PFSK-1 (cell line): Measurements from ENCODE around the gene SLC9A9.

Experiments used
- POLR2AphosphoS5 ChIP-seq: IDR thresholded peaks from 2 replicates; pipeline ENCODE4 v1.6.1; 2012; ENCODE audit warnings: low read depth, mild to moderate bottlenecking, control low read depth, low read length, moderate library complexity
- SIN3A ChIP-seq: IDR thresholded peaks from 2 replicates; pipeline ENCODE4 v1.6.1; 2012; ENCODE audit warnings: mild to moderate bottlenecking, low read length, moderate library complexity, borderline replicate concordance; ENCODE audit not compliant: insufficient read depth
- TF ChIP-seq, protein P1 (sequence below), 2 experiments: IDR thresholded peaks; 2 replicates each; pipeline versions ENCODE4 v1.6.1 to v1.8.0; 2011 to 2012; ENCODE audit warnings: low read depth in 2 of 2, low read length in 2 of 2, control low read depth in 1 of 2, inconsistent platforms in 1 of 2, mild to moderate bottlenecking in 1 of 2, moderate library complexity in 1 of 2; ENCODE audit not compliant: insufficient read depth in 1 of 2

DNA sequence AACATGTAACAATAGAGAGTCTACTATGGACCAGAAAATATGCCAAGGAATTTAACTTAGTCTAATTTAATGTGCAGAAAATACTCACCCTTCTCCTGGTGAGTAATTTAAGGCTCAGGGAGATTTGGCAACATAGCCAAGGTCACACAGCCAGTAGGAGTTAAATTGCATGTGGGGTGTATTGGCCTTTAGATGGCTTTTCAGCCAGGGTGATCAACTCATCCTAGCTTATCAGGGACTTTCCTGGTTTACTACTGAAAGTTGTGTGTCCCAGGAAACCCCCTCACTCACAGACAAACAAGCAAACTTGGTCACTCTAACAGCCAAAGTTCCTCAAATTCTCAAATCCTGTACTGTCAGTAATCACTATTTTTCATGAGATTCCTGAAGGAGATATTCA lies 2.6 kb upstream of the SLC9A9 start:
- TF ChIP-seq, protein P1, sequence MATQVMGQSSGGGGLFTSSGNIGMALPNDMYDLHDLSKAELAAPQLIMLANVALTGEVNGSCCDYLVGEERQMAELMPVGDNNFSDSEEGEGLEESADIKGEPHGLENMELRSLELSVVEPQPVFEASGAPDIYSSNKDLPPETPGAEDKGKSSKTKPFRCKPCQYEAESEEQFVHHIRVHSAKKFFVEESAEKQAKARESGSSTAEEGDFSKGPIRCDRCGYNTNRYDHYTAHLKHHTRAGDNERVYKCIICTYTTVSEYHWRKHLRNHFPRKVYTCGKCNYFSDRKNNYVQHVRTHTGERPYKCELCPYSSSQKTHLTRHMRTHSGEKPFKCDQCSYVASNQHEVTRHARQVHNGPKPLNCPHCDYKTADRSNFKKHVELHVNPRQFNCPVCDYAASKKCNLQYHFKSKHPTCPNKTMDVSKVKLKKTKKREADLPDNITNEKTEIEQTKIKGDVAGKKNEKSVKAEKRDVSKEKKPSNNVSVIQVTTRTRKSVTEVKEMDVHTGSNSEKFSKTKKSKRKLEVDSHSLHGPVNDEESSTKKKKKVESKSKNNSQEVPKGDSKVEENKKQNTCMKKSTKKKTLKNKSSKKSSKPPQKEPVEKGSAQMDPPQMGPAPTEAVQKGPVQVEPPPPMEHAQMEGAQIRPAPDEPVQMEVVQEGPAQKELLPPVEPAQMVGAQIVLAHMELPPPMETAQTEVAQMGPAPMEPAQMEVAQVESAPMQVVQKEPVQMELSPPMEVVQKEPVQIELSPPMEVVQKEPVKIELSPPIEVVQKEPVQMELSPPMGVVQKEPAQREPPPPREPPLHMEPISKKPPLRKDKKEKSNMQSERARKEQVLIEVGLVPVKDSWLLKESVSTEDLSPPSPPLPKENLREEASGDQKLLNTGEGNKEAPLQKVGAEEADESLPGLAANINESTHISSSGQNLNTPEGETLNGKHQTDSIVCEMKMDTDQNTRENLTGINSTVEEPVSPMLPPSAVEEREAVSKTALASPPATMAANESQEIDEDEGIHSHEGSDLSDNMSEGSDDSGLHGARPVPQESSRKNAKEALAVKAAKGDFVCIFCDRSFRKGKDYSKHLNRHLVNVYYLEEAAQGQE (IDR thresholded peaks at IDR 0.05; ENCODE audit: insufficient read depth in 1 of 2, low read depth in 2 of 2, low read length in 2 of 2): no peak
- TF ChIP-seq POLR2AphosphoS5: no peak
- no peak for TF ChIP-seq SIN3A
